Small intestine (tissue), 7 donors: ENCODE measurements around the gene GNB5. TPM values are rescaled to one million over a fixed set of nuclear protein-coding genes. Genes with fewer than 3 reads are reported as not detected.
"Not testable (repeated sequence)": the region's sequence is repeated elsewhere in the genome, so short reads cannot be mapped to it uniquely, and the experiment has no call there.

Experiments
- DNase-seq, 2 donors: peaks; one replicate each; pipeline versions ENCODE4 v3.0.0 to v3.0.0-alpha.2; 2013
- FAIRE-seq: peaks from 2 replicates; lab custom pipeline; 2012; peaks lifted over from hg19 to GRCh38; lab: Jason Lieb, UNC
- H3K27ac ChIP-seq, 3 donors: one replicate each; pipeline ENCODE4 v1.5.1; 2013; ENCODE audit warnings: low read length in 2 of 3, mild to moderate bottlenecking in 2 of 3, control low read depth in 1 of 3, inconsistent platforms in 1 of 3, low read depth in 1 of 3, moderate library complexity in 1 of 3
- H3K27me3 ChIP-seq, 3 donors: one replicate each; pipeline ENCODE4 v1.6.1; 2013; ENCODE audit warnings: low read length in 3 of 3, inconsistent platforms in 1 of 3; ENCODE audit not compliant: control insufficient read depth in 3 of 3, insufficient read depth in 3 of 3
- H3K36me3 ChIP-seq, 3 donors: one replicate each; pipeline ENCODE4 v1.6.1; 2013; ENCODE audit warnings: low read length in 3 of 3, inconsistent platforms in 1 of 3, low read depth in 1 of 3, mild to moderate bottlenecking in 1 of 3, moderate library complexity in 1 of 3; ENCODE audit not compliant: control insufficient read depth in 3 of 3, insufficient read depth in 2 of 3
- H3K4me1 ChIP-seq, 3 donors: one replicate each; pipeline ENCODE4 v1.6.1; 2013; ENCODE audit warnings: low read length in 2 of 3, inconsistent platforms in 1 of 3, low read depth in 1 of 3, mild to moderate bottlenecking in 1 of 3, moderate library complexity in 1 of 3; ENCODE audit not compliant: control insufficient read depth in 3 of 3, insufficient read depth in 2 of 3
- H3K4me3 ChIP-seq, 3 donors: one replicate each; pipeline ENCODE4 v1.5.1; 2013; ENCODE audit warnings: low read length in 3 of 3, control low read depth in 1 of 3, inconsistent platforms in 1 of 3, low read depth in 1 of 3, mild to moderate bottlenecking in 1 of 3, moderate library complexity in 1 of 3
- H3K9me3 ChIP-seq, 2 donors: one replicate each; pipeline ENCODE4 v1.6.1; 2013; ENCODE audit warnings: low read depth in 1 of 2, low read length in 1 of 2; ENCODE audit not compliant: control insufficient read depth in 2 of 2, insufficient read depth in 1 of 2
- WGBS, 3 donors: extraction: QIAGEN DNeasy Blood & Tissue Kit; methylation state at CpG; one replicate each; pipeline ENCODE4 v1.1.7; 2013; 5-methylcytosine and 5-hydroxymethylcytosine counted together
- polyA plus RNA-seq, 4 donors: library from polyadenylated mRNA; stranded (reverse) in 3 of 4; unstranded in 1 of 4; fragments of 200-250 nt in 3 of 4; fragments of 120-200 nt in 1 of 4; gene quantifications; one replicate each; pipeline versions ENCODE4 v1.2.1 to v1.2.3, GENCODE V29; 2013
- donor health status: healthy with polysubstance abuse.
- donor health status: control.
- donor health status: control.
- donor health status: Bipolar disorder and iron deficiency.
- donor health status: healthy.

The GNB5 gene
- polyA plus RNA-seq, 4 donors, result 1.3 to 10.0 (median 2.9) TPM

DNA sequence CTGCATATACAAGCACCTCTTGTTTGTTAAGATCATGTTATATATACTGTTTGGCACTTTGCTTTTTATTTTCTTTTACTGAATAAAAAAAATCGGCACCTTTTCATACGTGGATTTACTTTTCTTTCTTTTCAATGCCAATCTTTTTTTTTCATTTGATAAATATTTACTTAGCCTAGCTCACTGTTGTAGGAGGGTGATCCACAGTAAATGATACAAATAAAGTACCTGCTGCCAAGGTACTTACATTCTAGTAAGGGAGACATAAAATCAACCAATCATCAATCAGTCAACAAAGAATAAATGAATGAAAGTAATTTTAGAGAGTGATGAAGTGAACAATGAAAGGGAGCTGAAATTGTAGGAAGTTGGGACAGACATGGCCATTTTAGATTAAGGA, 18.3 kb downstream of the GNB5 start:
- WGBS, 3 donors, result 50 to 71% (median 53%) methylated on average over 2 of the region's 2 CpGs
- Histone ChIP-seq H3K4me3 (no peak overlapping the region), H3K4me1 (no peaks in the 10 kb centered on the region), H3K36me3 (no peaks in the 10 kb centered on the region), H3K27ac (no peak overlapping the region), H3K9me3 (no peaks in the 10 kb centered on the region), H3K27me3 (peaks cover 0 to 3% (median 0%) of the 10 kb centered on the region in 3 donors)
- FAIRE-seq, result no peak
- no peak for DNase-seq

DNA sequence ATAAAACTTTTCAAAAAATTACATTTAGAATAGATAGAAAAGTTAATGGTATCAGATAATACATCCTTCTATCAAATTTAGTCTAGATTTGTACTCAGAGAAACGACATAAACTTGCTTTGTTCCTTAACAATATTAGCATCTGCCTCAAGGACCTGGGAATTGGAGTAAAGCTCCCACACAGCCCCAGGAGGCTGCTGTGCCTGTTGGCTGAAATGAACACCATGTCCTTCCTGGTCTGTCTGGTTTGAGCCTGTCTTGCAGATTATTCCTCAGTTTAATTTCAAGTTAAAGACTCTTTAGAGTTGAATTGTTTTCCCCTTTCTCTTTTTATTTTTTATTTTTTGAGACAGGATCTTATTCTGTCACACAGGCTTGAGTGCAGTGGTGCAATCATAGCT, 19.4 kb downstream of the GNB5 start:
- no peak for FAIRE-seq
- WGBS, 3 donors, result 10 to 27% (median 27%) methylated on average over 1 of the region's 1 CpG

GRCh38 chr15:52171386-52171785, 19.8 kb downstream of the GNB5 start:
- DNase-seq, result no peak

More for the DNA sequence above, 19.4 kb downstream of the GNB5 start:
- DNase-seq, result no peak
- H3K4me3 ChIP-seq, result no peak overlapping the region
- no peaks in the 10 kb centered on the region for H3K4me1 ChIP-seq
- peaks cover 0 to 3% (median 0%) of the 10 kb centered on the region in 3 donors for H3K27me3 ChIP-seq
- H3K9me3 ChIP-seq, result no peaks in the 10 kb centered on the region
- no peaks in the 10 kb centered on the region for H3K36me3 ChIP-seq
- no peak overlapping the region for H3K27ac ChIP-seq

DNA sequence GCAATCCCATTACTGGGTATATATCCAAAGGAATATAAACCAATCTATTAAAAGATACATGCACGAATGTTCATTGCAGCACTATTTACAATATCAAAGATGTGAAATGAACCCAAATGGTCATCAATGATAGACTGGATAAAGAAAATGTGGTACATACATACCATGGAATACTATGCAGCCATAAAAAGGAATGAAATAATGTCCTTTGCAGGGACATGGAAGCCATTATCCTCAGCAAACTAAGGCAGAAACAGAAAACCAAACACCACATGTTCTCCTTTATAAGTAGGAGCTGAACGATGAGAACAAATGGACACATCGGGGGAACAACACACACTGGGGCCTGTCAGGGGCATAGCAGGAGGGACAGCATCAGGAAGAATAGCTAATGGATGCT, 21.0 kb downstream of the GNB5 start:
- not testable (repeated sequence) for H3K36me3 ChIP-seq, H3K27ac ChIP-seq, FAIRE-seq, H3K4me3 ChIP-seq, H3K4me1 ChIP-seq, H3K27me3 ChIP-seq, H3K9me3 ChIP-seq, DNase-seq
- WGBS, 3 donors, result 97 to 98% (median 97%) methylated on average over 3 of the region's 3 CpGs

More at GRCh38 chr15:52171386-52171785, 19.8 kb downstream of the GNB5 start:
- no peaks in the 10 kb centered on the region for H3K4me1 ChIP-seq
- peaks cover 0 to 3% (median 0%) of the 10 kb centered on the region in 3 donors for H3K27me3 ChIP-seq
- no peaks in the 10 kb centered on the region for H3K36me3 ChIP-seq
- H3K27ac ChIP-seq, result no peak overlapping the region
- no peak overlapping the region for H3K4me3 ChIP-seq
- 29 to 60% (median 55%) methylated on average over 4 of the region's 4 CpGs for WGBS, 3 donors
- no peak for FAIRE-seq
- H3K9me3 ChIP-seq, result no peaks in the 10 kb centered on the region

DNA sequence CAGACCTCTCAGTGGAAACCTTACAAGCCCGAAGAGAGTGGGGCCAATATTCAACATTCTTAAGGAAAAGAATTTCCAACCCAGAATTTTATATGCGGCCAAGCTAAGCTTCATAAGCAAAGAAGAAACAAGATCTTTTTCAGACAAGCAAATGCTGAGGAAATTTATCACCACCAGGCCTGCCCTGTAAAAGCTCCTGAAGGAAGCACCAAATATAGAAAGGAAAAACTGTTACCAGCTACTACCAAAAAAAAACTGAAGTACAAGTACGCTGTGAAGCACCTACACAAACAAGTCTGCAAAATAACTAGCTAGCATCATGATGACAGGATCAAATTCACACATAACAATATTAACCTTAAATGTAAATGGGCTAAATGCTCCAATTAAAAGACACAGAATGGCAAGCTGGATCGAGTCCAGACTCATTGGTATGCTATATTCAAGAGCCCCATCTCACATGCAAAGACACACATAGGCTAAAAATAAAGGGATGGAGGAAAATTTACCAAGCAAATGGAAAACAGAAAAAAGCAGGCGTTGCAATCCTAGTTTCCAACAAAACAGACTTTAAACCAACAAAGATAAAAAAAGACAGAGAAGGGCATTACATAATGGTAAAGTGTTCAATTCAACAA, 25.6 kb downstream of the GNB5 start:
- not testable (repeated sequence) for H3K27ac ChIP-seq, H3K27me3 ChIP-seq, H3K4me3 ChIP-seq, H3K4me1 ChIP-seq, H3K36me3 ChIP-seq, FAIRE-seq, DNase-seq, H3K9me3 ChIP-seq
- 90 to 94% (median 93%) methylated on average over 5 of the region's 5 CpGs for WGBS, 3 donors

- H3K36me3 ChIP-seq, result no peaks in the 10 kb centered on the region
- H3K4me1 ChIP-seq, result no peaks in the 10 kb centered on the region
- FAIRE-seq (no peak), DNase-seq (no peak)
- H3K4me3 ChIP-seq, result no peak overlapping the region
- H3K27ac ChIP-seq, result no peak overlapping the region
- 80 to 85% (median 84%) methylated on average over 2 of the region's 2 CpGs for WGBS, 3 donors
- H3K9me3 ChIP-seq, result no peaks in the 10 kb centered on the region
- no peaks in the 10 kb centered on the region for H3K27me3 ChIP-seq
These were observed 26.4 kb downstream of the GNB5 start for GRCh38 chr15:52164631-52165265.

- DNase-seq (no peak), FAIRE-seq (no peak)
- Histone ChIP-seq H3K27me3 (no peaks in the 10 kb centered on the region), H3K9me3 (no peaks in the 10 kb centered on the region), H3K36me3 (no peaks in the 10 kb centered on the region), H3K4me1 (no peaks in the 10 kb centered on the region), H3K4me3 (no peak overlapping the region), H3K27ac (no peak overlapping the region)
- 91 to 95% (median 93%) methylated on average over 19 of the region's 19 CpGs for WGBS, 3 donors
These were observed 27.6 kb downstream of the GNB5 start for GRCh38 chr15:52163321-52164190.

- no peak for FAIRE-seq
These were observed 28.3 kb downstream of the GNB5 start for GRCh38 chr15:52162876-52163275.

More at GRCh38 chr15:52162876-52163275, 28.3 kb downstream of the GNB5 start:
- Histone ChIP-seq H3K27ac (no peak overlapping the region), H3K4me1 (no peaks in the 10 kb centered on the region), H3K36me3 (no peaks in the 10 kb centered on the region), H3K9me3 (no peaks in the 10 kb centered on the region), H3K27me3 (no peaks in the 10 kb centered on the region), H3K4me3 (no peak overlapping the region)
- no peak for DNase-seq
- 91 to 92% (median 91%) methylated on average over 22 of the region's 22 CpGs for WGBS, 3 donors
